HG03354 (cell line): ENCODE measurements around the gene TOMM7.
A peak's percentile ranks its signal among the peaks of the same experiment; 100 is the strongest.
"Not testable (repeated sequence)": the region's sequence is repeated elsewhere in the genome, so short reads cannot be mapped to it uniquely, and the experiment has no call there.

Source experiments
- ATAC-seq: cut with Tn5 transposase; IDR thresholded peaks from one replicate; pipeline ENCODE4 v1.9.1; 2021; ENCODE audit warnings: mild to moderate bottlenecking; ENCODE audit not compliant: unreplicated experiment, poor library complexity, severe bottlenecking

TOMM7 gene

GRCh38 chr7:22854158-22855048, 31.8 kb upstream of the TOMM7 start:
- peak; percentile 86 for ATAC-seq

DNA sequence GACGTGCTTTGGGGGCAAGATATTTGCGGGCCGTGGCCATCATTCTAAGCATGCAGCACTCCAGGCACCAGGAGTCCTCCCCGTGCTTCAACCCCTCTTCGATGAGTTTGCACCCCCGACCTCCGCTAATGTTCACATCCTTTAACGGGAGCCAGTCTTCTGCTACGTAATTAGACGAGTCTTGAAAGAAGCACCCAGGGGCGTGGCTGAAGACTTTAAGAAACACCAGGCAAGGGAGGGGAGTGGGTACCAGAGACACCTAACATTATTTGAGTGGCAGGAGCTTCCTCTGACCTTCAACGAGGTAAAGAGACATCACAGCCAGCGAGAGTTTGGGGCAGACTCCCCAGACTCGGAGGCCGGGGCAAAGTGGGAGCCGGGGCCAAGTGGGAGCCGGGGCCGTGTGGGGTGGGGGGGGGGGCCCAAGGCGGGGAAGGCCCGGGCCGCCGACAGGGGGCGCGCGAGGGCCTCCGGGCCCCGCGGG, 31.1 kb upstream of the TOMM7 start:
- peak; percentile 36 for ATAC-seq

GRCh38 chr7:22853138-22853537, 30.5 kb upstream of the TOMM7 start:
- ATAC-seq: no peak

DNA sequence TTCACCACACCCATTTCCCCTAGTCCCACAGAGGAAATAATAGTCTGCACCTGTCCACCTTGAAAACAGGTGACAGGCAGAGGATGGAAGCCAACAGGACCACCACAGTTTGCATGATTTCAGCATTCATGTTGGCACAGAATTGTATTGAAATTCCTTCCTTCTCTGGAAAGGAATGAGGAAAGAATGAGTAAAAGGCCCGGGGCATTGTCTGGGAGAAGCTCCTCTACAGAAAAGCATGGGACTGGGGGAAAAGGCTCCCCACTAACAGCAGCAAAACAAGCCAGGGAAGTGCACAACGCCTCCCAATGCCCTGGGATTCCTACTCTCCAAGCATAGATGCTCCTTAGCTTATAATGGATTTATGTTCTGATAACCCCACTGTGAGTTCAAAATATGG, 28.5 kb upstream of the TOMM7 start:
- no peak for ATAC-seq

DNA sequence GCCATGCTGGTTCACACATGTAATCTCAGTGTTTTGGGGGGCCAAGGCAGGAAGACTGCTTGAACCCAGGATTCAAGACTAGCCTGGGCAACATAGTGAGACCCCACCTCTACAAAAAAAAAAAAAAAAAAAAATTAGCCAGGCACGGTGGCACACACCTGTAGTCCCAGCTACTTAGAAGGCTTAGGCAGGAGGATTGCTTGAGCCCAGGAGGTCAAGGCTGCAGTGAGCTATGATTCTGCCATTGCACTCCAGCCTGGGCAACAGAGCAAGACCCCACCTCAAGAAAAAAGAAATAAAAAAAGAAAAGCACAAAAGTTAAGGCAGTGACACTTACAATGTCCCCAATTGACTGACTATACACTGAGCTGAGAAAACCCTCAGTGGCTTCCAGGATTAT, 27.7 kb upstream of the TOMM7 start:
- ATAC-seq: not testable (repeated sequence)

GRCh38 chr7:22849662-22850061, 27.0 kb upstream of the TOMM7 start:
- ATAC-seq: no peak

DNA sequence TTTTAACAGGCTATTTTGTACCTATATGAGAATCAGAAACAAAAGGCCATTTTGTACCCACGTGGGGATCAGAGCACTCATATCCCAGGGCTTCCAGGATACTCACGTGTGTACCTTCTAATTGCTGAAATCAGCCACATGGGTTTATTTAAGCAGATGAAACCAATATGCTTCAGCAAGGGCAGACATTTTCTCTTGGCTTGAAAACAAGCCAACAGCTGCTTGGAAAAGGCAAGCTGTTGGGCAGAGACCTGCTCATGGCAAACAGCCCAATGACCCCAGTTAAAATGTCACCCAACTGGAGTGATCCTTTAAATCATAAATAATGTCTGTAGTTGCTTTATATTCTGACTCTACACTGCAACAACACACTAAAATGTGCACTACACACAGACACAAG, 26.5 kb upstream of the TOMM7 start:
- no peak for ATAC-seq

DNA sequence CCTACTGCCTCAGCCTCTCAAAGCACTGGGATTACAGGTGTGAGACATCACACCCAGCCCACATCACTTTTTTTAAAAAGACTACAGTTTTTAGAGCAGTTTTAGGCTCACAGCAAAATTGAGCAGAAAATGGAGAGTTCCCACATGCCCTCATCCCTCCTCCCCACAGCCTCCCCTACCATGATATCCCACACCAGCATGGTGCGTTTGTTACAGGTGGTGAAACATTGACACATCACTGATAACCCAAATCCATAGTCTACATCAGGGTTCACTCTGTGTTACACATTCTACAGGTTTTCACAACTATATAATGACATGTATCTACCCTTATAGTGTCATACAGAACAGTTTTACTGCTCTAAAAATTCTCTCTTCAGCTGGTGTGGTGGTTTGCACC, 24.3 kb upstream of the TOMM7 start:
- no peak for ATAC-seq

DNA sequence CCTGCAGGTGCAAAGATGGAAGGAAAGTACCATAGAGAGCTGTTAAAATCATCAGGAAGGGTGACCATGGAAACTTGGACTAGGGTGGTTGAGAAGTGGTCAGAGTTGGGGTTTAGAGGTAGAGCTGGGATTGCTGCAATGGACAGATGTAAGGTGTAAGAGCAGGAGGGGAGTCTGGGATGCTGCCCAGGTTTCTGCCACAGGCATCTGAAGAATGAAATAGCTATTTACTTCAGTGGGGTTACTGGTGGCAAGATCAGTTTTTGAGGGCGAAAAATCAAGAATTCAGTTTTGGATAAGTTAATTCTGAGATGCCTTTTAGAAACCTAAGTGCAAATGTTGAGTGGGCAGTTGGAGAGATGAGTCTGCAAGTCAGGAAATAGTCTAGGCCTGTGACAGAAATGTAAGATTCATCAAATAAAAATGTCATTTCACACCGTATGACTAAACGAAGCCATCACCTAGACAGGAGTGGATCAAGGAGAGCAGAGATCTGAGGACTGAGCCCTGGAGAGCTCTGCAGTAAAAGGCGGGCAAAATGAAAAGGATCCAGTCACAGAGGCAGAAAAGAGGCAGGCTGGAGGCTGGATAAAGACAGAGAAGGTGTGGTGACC, 22.7 kb upstream of the TOMM7 start:
- ATAC-seq: no peak

DNA sequence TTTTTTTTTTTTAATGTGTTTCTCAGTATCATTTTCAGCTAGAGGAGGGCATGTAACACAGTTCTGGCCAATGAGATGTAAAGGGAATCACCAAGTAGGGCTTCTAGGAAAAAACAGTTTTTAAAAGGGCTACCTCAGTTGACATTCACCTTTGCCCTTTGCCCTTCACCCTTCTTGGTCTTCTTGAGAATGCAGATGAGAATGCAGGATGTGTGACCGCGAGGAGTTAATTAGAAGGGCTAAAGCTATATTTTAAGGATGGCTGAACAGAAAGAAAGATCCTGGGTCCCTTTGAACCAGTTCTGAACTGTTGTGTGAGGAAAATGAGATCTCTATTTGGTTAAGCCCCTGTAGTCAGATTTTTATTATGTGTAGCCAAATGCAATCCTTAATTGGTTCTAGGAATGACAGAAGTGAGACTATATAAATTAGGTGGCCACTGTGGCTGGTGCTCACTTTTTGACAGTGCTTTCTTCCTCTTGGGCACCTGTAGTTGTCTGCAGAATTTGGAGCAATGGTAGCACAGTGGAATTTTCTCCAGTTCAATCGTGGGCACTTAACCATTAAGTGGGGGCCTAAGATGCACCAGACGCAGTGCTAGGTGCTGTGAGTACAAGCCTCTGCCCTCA, 21.1 kb upstream of the TOMM7 start:
- no peak for ATAC-seq

GRCh38 chr7:22842973-22843372, 20.3 kb upstream of the TOMM7 start:
- no peak for ATAC-seq

DNA sequence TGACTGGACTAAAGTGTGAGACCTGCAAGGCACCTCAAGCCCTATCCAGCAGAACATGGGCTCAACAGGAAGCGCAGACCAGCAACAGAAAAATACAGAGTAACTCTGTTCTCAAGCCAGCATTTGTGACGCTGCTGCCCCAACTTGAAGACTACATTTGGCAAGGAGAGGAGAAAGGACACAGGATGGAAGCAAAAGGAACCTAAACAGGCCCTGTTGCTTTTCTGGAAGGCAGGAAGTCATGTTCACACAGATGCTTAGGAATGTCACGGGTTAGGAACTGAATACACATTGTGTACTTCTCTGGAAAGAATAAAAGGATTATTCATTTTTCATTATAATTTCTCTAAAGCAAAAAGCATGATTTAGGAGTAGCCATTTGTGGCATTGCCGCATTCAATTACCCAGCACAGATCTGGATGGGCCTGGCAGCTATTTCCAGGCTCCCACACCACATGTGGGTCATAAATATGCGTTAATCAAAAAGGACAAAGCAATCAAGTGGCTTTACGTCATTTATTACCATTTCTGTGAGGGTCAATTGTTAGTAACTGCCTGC, 19.8 kb upstream of the TOMM7 start:
- no peak for ATAC-seq

DNA sequence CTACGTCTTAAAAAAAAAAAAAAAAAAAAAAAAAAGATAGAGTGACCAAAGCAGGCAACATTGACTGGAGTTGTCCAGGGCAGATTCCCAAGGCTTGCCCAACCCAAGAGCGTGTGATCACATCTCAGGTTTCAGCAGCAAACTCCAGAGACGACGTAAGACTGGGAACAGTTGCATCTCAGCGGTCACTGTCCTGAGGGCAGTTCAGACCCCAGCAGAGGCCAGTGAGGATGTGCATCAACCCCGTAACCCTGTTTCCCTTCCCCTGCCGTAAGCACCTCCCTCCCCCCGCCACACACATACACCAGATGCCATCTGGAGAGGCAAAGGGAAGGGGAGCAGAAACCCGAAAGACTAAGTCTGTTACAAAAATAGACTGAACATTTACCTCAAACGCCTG, 19.3 kb upstream of the TOMM7 start:
- ATAC-seq: no peak

GRCh38 chr7:22837308-22837707, 14.7 kb upstream of the TOMM7 start:
- ATAC-seq: no peak

- not testable (repeated sequence) for ATAC-seq
Observed at GRCh38 chr7:22836506-22836905, 13.9 kb upstream of the TOMM7 start.

- ATAC-seq: no peak
Observed at GRCh38 chr7:22833957-22834356, 11.3 kb upstream of the TOMM7 start.

DNA sequence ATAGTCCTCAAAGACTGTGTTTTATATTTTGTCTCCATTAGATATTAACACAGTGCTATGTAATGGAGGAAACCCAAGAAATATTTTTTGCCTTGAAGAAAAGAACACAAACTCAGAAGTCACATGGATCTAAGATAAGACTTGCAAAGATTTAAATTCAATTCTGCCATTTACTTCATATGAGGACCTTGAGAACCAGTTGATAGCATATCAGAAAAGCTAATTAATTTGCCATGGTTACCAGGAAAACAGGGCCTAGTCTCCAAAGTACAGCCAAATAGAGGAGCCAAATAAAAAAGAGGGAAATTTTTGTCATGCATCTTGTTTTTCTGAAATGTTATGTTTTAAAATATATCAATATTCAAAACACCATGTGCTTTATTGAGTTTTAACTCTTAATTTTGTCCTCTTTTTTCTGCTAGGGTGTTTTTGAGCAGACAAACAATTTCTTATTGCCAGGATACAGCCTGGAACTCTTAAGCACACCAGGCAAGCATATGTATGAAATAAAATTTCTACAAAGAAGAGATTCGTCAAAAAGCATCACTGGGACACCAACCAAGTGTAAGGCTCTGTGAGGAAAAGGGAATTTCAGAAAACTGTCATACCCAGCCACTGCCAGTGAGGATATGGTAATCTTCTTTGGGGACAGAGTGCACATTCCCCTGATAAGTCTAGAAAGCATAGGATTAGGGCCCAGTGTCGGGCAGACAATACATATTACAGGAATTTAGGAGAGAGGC, 10.6 kb upstream of the TOMM7 start:
- ATAC-seq: no peak

- ATAC-seq: no peak
Observed at GRCh38 chr7:22832401-22832800, 9.8 kb upstream of the TOMM7 start.

GRCh38 chr7:22831602-22832305, 9.1 kb upstream of the TOMM7 start:
- ATAC-seq: no peak
